AG04449 (cell line): Measurements from ENCODE around the gene RNU1-2.
"Not testable (repeated sequence)": the region's sequence is repeated elsewhere in the genome, so short reads cannot be mapped to it uniquely, and the experiment has no call there.

Experiments used
- CTCF ChIA-PET: fragments of 350-600 bp; formaldehyde crosslinking; extraction: SDS; loops from one replicate; lab custom pipeline; 2021; ENCODE audit warnings: antibody characterized with exemption; lab: Yijun Ruan, JAX
- POLR2A ChIA-PET: fragments of 400-600, 350-600 bp; formaldehyde crosslinking; extraction: SDS; loops from one replicate; lab custom pipeline; 2020; ENCODE audit warnings: antibody characterized with exemption, inconsistent platforms; lab: Yijun Ruan, JAX
- DNase-seq: peaks from one replicate; pipeline ENCODE4 v3.0.0-alpha.2; 2010; ENCODE audit warnings: low read depth, low spot score
- H3K4me3 ChIP-seq: 2 replicates; pipeline ENCODE4 v1.5.1; 2011; ENCODE audit warnings: low read depth, mild to moderate bottlenecking, control low read depth, low read length
- CTCF ChIP-seq: IDR thresholded peaks from one replicate; pipeline ENCODE4 v1.5.1; 2011; ENCODE audit warnings: mild to moderate bottlenecking, moderate library complexity, low read length, control low read depth, inconsistent platforms; ENCODE audit not compliant: insufficient read depth; ENCODE audit errors: missing control alignments

Gene RNU1-2

DNA sequence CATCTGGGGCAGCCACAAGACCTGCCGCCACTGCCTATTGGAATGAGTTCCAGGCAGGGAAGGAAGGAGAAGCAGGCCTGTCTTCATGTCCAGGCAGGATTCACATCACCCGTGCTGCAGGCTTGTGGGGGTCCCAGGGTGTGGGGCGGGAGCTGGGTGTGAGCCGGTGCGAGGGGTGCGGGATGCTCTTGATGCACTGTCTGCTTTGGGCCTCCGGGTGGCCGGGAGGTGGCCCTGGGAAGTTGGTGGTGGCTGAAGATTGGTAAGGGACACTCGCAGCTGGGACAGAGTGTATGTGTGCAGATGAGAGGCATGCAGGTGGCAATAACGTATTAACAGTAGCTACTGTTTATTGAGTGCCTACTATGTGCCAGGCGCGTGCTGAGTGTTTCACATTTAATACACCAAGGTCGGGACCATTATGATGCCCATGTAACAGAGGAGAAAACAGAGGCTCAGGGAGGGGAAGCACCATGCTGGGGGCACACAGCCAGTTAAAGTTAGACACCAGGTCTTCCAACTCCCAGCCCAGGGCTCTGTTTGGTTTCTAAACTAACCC lies 29.2 kb downstream of the RNU1-2 start:
- TF ChIP-seq CTCF, result no peak
- H3K4me3 ChIP-seq, result no peak overlapping the region
- POLR2A ChIA-PET, result interaction anchor here (1.4 kb wide), 1 partner anchor 20 kb away, joined by 4 read pairs; no protein-coding TSS in a partner anchor
- CTCF ChIA-PET, result interaction anchor here (1.3 to 1.4 kb wide), 2 partner anchors 35 to 304 kb away, joined by 4 to 5 read pairs; no protein-coding TSS in a partner anchor
- DNase-seq, result no peak

- no peak overlapping the region for H3K4me3 ChIP-seq
- no peak for TF ChIP-seq CTCF
- ChIA-PET CTCF (interaction anchor here (1.4 kb wide), 1 partner anchor 34 kb away, joined by 5 read pairs; no protein-coding TSS in a partner anchor), POLR2A (interaction anchor here (0.7 to 1.4 kb wide), 2 partner anchors 21 to 126 kb away, joined by 3 to 4 read pairs; no protein-coding TSS in a partner anchor)
- DNase-seq, result no peak
These were observed 30.1 kb downstream of the RNU1-2 start for GRCh38 chr1:16925635-16926490.

DNA sequence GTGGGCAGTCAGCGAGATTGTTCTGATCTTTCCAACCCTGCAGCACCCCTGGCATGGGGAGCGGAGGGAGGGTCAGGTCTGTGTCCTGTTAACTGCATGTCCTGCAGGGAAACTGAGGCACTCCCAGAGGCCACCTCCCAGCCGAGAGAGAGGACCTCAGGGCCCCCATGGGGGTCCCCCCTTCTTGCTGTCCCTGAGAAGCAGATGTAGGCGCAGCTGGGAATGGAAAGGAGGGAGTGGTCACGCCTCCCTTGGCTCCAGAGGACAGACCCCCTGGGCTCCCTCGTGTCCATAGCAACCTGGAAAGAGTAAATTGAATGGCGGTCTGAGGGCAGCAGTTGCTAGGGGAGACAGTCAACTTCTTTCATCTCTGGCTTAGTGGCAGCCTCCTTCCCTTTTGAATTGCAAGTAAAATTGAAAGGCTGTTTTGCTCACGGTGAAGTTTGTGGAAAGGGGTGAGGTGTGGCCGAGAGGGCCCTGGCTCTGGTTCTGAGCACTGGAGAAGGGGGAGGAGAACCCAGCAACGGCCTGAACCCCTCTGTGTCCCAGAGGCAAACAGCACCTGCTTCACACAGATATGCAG lies 30.8 kb downstream of the RNU1-2 start:
- DNase-seq, result no peak
- H3K4me3 ChIP-seq, result no peak overlapping the region
- TF ChIP-seq CTCF, result no peak
- ChIA-PET CTCF (interaction anchor here (1.4 kb wide), 1 partner anchor 33 kb away, joined by 5 read pairs; no protein-coding TSS in a partner anchor), POLR2A (interaction anchor here (1.4 kb wide), 1 partner anchor 21 kb away, joined by 4 read pairs; no protein-coding TSS in a partner anchor)

- no peak for TF ChIP-seq CTCF
- no peak for DNase-seq
- no peak overlapping the region for H3K4me3 ChIP-seq
- ChIA-PET POLR2A (no interaction called here), CTCF (no interaction called here)
These were observed 31.5 kb downstream of the RNU1-2 start for GRCh38 chr1:16927256-16927655.

- no peak for DNase-seq
- ChIA-PET POLR2A (no interaction called here), CTCF (no interaction called here)
- no peak overlapping the region for H3K4me3 ChIP-seq
- TF ChIP-seq CTCF, result no peak
These were observed 32.1 kb downstream of the RNU1-2 start for GRCh38 chr1:16927711-16928485.

DNA sequence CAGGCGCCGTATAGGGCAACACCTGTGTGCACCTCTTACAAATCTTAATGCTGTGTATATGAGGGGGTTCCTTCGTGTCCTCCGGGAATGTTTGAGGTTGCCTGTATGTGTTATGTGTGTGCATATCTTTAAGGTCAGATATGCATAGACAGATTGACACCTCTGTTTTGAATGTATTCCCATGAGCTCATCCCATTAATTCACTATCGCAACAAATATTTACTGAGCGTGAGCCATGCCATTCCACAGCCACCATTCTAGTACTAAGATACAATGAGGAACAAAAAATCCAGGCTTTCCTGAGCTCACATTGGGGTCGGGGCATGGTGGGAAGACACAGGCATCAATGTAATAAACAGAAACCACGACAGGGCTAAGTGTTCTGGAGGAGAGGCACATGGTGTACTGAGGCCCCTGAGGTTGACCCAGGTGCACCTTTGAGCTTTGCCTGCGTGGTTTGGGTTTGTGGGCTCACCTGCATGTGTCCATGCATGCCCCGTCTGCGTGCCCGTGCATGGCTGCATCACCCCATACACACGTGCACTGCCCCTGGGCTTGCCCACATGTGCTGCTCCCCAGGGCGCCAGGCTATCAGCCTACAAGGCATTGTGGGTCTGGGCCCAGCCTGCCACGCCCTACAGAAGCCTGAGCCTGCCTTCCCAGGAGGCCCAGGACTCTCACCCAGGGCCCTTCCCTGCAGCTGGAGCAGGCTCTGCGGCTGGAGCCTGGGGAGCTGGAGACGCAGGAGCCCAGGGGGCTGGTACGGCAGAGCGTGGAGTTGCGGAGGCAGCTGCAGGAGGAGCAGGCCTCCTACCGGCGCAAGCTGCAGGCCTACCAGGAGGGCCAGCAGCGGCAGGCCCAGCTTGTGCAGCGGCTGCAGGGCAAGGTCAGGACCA lies 33.6 kb downstream of the RNU1-2 start:
- DNase-seq, H3K4me3 ChIP-seq: not testable (repeated sequence)
- POLR2A ChIA-PET, result interaction anchor here (0.6 kb wide), 1 partner anchor 51 kb away, joined by 3 read pairs; no protein-coding TSS in a partner anchor
- CTCF ChIA-PET, result interaction anchor here (1.2 kb wide), 1 partner anchor 49 kb away, joined by 3 read pairs; no protein-coding TSS in a partner anchor

DNA sequence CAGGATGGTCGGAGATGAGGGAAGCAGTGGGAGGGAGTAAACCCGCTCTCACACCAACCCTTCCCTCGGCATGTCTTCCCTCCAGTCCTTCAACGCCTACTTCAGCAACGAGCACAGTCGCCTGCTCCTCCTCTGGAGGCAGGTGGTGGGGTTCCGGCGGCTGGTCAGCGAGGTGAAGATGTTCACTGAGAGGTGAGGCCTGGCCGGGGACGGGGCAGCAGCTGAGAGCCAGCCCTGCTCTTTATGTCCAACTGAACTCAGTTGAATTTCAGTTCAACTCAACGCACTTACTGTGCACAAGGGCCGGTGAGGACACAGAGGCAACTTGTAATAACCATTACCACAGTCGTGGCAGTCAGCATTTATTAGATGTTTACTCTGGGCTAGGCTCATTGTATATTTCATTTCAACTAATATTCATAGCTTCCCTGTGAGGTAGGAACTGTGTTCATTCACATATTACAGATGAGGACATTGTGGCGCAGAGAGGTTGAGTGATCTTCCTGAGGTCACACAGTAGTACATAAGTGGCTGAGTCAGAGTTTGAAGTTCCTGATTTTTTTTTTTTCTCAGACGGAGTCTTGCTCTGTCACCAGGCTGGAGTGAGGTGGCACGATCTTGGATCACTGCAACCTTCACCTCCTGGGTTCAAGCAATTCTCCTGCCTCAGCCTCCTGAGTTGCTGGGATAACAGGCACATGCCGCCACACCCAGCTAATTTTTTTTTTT lies 35.6 kb downstream of the RNU1-2 start:
- POLR2A ChIA-PET, H3K4me3 ChIP-seq, DNase-seq: not testable (repeated sequence)
- CTCF ChIA-PET, result interaction anchor here (1.1 to 2.1 kb wide), 2 partner anchors 8 to 114 kb away, joined by 3 to 7 read pairs; no protein-coding TSS in a partner anchor

DNA sequence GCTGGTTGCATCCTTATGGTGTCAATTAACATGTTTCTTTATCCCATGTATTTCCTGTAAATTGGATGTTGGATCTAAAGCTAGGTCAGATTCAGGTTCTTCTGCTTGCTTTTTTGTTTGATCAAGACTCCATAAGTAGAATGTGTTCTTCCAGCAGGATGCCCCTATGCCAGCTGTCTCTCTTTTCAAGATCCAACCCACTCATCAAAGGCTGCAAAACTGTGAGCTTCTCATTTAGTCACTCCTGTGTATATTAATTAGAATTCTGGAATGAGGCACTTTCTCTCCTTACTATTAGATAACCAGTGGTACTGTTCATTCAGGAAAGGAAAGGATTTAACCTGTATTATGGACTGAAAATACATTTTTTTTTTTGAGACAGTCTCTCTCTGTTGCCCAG lies 38.2 kb downstream of the RNU1-2 start:
- H3K4me3 ChIP-seq, DNase-seq, POLR2A ChIA-PET: not testable (repeated sequence)
- CTCF ChIA-PET, result interaction anchor here (1.8 kb wide), 1 partner anchor 18 kb away, joined by 4 read pairs; no protein-coding TSS in a partner anchor
